GM18517 (cell line): ENCODE results near the gene RNF19B.
"Not testable (repeated sequence)": the region's sequence is repeated elsewhere in the genome, so short reads cannot be mapped to it uniquely, and the experiment has no call there.

Source experiments
- ATAC-seq: cut with Tn5 transposase; IDR thresholded peaks from one replicate; pipeline ENCODE4 v1.9.1; 2021; ENCODE audit warnings: mild to moderate bottlenecking, moderate library complexity; ENCODE audit not compliant: unreplicated experiment

RNF19B gene

DNA sequence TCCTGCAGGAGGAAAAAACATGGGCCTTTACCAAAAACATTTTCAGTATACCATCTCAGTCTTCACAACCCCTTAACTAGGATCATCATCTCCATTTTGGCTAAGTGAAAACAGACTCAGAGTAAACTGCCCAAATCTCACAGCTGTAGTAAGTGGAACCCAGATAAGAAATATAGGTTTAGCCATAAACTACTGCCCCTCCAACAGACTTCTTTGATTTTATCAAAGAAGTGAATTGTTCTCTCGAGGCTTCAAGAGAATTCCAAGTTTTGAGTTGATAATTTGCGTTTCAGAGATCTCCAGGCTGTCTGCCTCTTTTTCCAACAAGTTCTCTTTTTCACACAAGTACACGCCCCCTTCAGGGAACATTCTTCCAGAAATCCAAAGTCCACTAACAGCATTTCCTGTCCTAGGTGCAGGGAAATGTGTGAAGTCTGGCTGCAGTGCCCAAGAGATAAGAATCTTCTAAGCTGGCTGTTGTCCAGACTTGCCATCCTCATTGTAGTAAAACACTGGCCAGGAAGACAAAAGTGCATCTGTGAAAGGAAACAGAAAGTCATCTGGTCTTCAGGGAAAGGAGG lies 30.8 kb downstream of the RNF19B start:
- no peak for ATAC-seq

GRCh38 chr1:32931760-32932159 lies 32.8 kb downstream of the RNF19B start:
- no peak for ATAC-seq

DNA sequence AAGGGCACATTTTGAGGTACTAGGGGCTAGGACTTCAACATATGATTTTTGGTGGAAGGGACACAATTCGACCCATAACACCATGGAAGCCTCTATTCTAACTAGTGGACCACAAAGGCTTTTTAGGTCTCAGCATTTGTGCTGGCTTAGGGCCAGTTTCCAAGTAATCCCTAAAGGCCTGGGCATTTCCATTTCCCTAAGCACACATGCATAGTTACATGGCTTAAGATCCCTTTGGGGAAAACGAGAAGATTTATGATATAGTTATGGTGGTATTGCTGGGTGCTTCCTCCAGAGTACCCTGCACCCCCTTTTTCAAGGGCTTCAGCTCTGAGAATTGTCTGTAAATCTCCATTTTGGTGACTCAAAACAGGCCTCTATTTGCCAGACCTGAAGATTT lies 35.2 kb downstream of the RNF19B start:
- ATAC-seq, result no peak

GRCh38 chr1:32928715-32929114 lies 35.9 kb downstream of the RNF19B start:
- no peak for ATAC-seq

DNA sequence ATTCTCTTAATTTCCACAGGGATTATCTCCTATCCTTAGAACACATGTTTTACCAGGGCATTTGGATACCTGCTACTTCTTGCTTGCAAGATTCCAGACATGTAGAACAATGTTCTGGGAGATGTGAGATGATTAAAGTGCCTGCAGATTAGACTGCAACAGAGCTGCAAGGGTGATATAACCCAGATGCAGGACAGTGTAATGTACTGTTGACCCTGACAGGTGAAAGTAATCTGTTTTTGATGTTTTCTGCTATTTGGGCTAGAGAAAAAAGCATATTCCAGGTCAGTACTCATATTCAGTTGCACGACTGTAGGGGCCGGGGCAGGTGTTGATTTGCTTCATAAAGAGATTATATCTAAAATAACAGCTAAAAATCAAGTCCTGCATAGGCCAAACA lies 36.3 kb downstream of the RNF19B start:
- no peak for ATAC-seq

DNA sequence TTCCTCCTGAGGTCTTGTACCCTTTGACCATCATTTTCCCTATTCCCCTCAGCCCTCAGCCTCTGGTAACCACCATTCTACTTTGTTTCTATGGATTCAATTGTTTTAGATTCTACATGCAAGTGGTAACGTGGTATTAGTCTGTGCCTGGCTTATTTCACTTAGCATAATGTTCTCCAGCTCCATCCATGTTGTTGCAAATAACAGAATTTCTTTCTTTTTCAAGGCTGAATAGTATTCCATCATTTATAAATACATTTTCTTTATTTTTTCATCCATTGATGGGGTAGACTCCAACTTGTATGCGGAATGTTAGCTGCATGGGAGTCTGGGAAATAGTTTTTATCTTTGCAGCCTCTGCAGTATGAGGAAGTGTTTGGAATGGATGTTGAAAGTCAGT lies 37.2 kb downstream of the RNF19B start:
- no peak for ATAC-seq

DNA sequence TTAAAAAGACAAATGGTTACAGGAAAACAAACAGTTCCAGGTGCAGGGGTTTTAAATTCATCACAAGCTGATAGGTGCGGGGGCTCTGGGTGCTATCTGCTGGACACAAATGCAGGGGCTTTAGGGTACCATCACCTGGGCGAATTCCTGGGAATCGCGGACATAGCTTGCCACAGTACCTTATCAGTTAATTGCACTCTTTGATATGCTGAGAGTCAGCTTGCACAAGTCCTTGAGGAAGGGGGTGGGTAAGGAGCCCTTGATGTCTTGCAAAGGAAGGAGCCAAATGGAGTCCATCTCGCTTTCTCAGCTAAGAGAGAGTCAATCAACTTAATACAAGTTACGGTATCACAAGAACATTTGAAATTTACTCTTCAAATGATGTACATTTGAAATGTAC lies 38.0 kb downstream of the RNF19B start:
- no peak for ATAC-seq

DNA sequence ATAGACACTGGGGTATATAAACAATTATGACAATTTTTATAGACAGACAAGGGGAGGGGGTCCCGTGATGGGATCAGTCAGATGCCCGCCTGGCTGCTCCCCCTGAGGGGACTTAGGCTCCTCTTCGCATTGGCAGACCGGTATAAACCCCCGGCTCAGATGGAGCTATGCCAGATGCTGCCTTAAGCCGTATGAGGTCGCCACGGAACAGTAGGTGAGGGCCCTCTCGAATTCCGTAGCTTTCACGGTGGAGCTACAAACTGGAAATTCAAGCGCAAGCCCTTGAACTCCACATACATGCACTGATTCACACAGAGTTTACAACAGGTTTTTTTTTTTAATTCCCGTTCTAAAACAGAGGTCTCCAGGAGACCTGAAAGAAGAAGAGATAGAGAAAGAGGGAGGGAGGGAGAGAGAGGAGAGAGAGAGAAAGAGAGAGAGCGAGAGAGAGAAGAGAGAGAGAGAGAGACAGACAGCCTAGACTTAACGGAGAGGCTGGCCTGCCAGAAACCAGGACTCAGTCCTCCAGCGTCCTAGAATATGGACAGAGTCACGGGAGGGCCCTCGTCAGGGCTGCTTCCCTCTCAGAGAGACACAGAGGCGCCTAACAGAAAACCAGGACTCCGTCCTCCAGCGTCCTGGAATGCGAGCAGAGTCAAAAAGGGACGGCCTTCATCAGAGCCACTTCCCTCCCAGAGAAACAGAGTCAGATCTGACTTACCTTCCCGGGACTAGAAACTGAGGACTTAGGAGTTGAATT lies 39.0 kb downstream of the RNF19B start:
- ATAC-seq, result no peak

GRCh38 chr1:32924881-32925344 lies 39.7 kb downstream of the RNF19B start:
- ATAC-seq, result no peak

DNA sequence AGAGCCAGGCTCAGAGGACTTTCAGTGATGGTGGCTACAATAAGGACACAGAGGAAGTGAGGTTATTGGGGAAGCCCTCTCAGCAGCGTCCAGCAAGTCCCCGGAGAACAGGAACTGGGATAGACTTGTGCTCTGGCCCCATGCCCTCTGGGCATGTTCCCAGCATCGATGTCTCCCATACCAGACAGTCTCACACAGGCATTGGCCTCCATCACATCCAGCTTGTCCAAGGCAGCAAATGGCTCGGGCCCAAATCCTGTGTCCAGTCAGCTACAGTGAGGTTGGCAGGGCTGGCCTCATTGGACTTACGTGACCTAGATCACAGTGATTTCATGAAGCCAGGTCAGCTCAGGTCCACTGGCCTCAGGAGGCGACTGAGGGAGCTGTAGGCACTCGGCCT lies 43.8 kb downstream of the RNF19B start:
- no peak for ATAC-seq

DNA sequence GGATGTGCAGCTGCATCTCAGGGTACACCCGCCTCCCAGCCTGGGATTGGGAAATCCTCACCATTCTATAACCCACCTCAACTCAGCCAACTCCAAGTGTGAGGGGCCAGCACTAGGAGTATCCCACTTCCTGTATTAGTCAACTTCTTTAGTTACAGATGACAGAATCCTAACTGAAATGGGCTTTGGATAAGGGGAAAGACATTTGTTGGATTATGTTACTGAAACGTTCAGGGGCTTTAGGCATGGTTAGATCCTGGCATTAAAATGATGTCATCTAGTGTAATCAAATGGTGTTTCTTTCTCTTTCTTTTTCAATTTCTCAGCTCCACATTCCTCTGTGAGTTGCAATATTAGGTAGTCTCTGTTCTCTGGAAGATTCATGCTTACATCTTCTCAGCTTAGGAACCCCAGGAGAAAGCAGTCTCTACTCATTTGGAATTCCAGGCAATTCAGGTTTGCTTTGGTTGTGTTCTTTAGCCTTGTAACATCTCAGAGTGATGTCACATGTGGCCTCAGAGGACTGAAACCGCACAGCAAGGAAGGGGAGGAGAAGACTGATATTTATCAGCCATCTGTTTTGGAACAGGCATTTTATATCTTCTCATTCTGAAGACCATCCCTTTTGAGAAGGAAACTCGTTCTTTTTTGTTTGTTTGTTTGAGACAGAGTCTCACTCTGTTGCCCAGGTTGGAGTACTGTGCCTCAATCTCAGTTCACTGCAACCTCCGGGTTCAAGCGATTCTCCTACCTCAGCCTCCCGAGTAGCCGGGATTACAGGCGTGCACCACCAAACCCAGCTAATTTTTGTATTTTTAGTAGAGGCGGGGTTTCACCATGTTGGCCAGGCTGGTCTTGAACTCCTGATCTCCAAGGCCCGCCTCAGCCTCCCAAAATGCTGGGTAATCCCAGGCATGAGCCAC lies 44.5 kb downstream of the RNF19B start:
- ATAC-seq, result no peak

DNA sequence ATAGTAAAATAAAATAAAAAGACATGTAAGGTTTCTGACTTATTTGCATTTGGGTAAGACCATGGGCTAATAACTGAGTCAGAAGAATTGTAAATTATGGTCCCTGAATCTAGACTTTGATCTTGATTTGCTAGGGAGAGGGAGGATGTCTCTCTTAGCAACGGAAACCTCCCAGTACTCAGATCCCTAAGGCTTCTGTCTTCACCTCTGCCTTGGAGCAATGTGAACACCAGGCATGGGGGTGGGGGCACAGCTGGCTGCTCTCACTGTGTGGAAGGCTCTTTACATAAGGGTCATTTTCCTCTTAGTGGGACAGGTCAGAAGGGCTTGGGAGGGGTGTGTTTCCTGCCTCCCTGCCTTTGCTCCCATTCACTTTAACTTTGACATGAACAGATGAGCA lies 46.4 kb downstream of the RNF19B start:
- no peak for ATAC-seq

DNA sequence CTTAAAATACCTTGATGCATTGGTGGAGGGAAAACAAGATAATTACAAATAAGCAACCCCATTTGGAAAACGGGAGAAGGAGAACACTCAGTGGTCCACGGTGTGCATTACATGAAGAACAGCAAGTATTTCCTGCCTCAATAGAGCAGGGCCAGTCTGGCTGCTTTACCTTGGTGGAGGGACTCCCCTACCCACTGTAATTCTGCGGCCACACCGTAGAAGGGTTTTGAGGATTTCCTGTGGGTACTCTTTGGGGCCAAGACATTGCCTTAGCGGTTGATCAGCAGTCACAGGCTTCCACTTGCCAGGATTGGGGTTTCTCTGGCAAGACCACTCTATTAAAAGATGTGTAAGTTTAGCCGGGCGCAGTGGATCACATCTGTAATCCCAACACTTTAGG lies 47.1 kb downstream of the RNF19B start:
- no peak for ATAC-seq

DNA sequence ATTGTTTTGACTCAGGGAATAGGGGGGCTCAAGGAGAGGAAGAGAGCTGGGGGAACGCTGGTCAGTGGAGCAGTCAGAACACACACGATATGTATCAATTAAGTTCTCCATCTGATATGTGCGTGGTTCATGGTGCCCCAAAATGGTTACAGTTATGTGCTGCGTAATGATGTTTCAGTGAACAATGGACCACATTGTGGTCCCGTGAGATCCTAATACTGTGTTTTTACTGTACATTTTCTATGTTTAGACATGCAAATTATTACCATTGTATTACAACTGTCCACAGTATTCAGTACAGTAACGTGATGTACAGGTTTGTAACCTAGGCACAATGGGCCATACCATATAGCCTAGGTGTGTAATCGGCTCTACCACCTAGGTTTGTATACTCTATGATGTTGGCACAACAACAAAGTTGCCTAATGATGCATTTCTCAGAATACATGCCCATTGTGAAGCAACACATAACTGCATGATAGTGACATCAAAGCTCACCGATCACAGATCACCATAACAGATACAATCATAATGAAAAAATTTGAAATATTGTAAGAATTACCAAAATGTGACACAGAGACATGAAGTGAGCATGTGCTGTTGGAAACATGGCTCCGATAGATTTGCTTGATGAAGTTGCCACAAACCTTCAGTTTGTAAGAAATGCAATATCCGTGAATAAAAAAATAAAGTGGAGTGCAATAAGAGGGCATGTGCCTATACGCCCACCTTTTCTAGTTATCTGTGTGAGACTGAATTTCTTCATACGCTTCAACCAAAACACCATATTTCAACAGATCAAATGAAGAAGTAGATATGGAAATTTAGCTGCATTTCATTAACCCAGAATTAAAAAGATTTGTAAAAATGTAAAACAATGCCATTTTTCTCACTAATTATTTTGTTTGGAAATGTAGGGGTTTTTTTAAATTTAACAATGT lies 48.6 kb downstream of the RNF19B start:
- no peak for ATAC-seq

GRCh38 chr1:32910319-32910718 lies 54.3 kb downstream of the RNF19B start:
- ATAC-seq, result no peak

- no peak for ATAC-seq
Measured at GRCh38 chr1:32907435-32907834, 57.2 kb downstream of the RNF19B start.

GRCh38 chr1:32906654-32907053 lies 58.0 kb downstream of the RNF19B start:
- ATAC-seq, result no peak

GRCh38 chr1:32905588-32905987 lies 59.0 kb downstream of the RNF19B start:
- ATAC-seq, result not testable (repeated sequence)

- no peak for ATAC-seq
Measured at GRCh38 chr1:32904797-32905196, 59.8 kb downstream of the RNF19B start.

DNA sequence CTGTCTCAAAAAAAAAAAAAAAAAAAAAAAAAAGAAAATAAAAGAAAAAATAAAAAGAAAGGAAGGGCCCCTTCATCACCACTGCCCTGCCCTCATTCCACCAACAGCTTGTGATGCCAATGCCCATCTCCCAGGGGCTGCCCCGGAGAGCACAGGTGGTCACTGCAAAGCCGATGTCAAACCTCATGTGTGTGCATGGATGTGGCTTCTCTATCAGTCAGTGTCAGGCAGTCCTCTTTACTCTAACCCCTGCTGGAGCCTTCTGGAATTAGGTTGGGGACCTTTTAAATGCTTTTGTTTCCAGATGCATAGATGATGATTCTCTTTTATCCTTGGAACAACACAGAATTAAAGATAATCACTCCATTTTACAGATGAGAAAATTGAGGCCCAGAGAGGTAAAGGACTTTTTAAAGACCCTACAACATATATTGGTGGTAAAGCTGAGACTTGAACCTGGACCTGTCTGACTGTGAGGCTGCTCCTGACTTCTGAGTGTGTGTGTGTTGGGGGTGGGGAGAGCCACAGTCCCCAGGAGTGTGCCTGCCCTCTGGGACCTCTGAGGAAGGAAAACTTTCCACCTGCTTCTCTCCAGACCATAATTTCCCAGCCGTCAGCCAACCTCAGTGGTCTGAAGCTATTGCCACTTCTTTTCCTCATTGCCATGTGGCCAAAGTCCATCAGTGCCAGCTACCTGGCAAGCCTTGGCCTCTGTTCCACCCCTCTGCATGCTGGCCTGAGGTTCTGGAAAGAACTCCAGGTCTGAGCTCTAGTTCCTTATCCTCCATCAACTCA lies 60.4 kb downstream of the RNF19B start:
- ATAC-seq, result no peak
